Kidney epithelial cell (primary cell): Measurements from ENCODE around the gene ITGA2. TPM values are rescaled to one million over a fixed set of nuclear protein-coding genes. Genes with fewer than 3 reads are reported as not detected.

Experiments
- DNase-seq: peaks from one replicate; pipeline ENCODE4 v3.0.0-alpha.2; 2010; ENCODE audit warnings: low read depth
- H3K27me3 ChIP-seq: 2 replicates; pipeline ENCODE4 v1.6.0; 2011; ENCODE audit warnings: low read length; ENCODE audit not compliant: control insufficient read depth, insufficient read depth
- H3K36me3 ChIP-seq: 2 replicates; pipeline ENCODE4 v1.5.1; 2011; ENCODE audit warnings: low read length; ENCODE audit not compliant: control insufficient read depth, insufficient read depth
- H3K4me3 ChIP-seq: 2 replicates; pipeline ENCODE4 v1.5.1; 2011; ENCODE audit warnings: low read depth, mild to moderate bottlenecking, control low read depth, low read length
- total RNA-seq: library from RNA; depleted of rRNA; stranded (reverse); fragments of >200 nt; gene quantifications from 2 replicates; pipeline ENCODE4 v1.2.3, GENCODE V29; 2015
- TF ChIP-seq, protein P1 (sequence below): IDR thresholded peaks from 2 replicates; pipeline ENCODE4 v1.5.1; 2011; ENCODE audit warnings: mild to moderate bottlenecking, moderate library complexity, low read length, control low read depth, inconsistent platforms; ENCODE audit not compliant: insufficient read depth, poor library complexity, severe bottlenecking

Gene ITGA2
- total RNA-seq, 1 donor from 2014 or later, result 62.0 TPM

DNA sequence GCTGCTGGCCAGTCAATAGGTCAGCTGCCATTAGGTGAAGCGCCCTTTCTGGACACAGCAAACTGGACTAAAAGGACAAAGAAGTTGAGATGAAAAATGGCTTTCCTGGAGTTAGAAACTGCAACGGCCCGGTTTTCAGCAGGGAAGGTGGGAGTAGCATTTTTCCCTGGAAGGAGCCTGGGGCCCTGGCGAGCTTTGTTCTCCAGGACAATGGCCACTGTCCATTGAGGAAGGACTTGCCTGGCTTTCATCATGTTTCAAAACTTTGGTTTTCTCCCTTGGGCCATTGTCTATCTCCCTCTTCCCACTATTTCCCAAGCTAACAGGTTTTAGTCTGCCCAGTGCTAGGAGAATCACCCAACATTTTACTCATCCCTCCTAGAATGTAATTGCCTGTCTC, 64.2 kb downstream of the ITGA2 start:
- TF ChIP-seq, protein P1, sequence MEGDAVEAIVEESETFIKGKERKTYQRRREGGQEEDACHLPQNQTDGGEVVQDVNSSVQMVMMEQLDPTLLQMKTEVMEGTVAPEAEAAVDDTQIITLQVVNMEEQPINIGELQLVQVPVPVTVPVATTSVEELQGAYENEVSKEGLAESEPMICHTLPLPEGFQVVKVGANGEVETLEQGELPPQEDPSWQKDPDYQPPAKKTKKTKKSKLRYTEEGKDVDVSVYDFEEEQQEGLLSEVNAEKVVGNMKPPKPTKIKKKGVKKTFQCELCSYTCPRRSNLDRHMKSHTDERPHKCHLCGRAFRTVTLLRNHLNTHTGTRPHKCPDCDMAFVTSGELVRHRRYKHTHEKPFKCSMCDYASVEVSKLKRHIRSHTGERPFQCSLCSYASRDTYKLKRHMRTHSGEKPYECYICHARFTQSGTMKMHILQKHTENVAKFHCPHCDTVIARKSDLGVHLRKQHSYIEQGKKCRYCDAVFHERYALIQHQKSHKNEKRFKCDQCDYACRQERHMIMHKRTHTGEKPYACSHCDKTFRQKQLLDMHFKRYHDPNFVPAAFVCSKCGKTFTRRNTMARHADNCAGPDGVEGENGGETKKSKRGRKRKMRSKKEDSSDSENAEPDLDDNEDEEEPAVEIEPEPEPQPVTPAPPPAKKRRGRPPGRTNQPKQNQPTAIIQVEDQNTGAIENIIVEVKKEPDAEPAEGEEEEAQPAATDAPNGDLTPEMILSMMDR, result no peak
- Histone ChIP-seq H3K27me3 (no peaks in the 10 kb centered on the region), H3K4me3 (no peak overlapping the region), H3K36me3 (no peaks in the 10 kb centered on the region)
- DNase-seq, result no peak

DNA sequence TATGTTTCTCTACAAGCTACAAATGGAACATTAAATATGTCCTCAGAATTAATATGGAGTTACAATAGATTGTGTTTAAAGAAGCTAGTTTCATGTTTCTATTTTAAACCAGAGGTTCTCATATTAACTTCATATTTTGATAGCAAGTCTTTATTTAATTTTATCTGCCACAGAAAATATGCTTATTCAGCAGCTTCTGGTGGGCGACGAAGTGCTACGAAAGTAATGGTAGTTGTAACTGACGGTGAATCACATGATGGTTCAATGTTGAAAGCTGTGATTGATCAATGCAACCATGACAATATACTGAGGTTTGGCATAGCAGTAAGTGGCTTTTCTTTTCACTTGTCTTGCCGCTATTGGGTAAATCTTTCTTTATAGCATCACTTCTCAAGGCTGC, 66.2 kb downstream of the ITGA2 start:
- Histone ChIP-seq H3K4me3 (no peak overlapping the region), H3K27me3 (no peaks in the 10 kb centered on the region), H3K36me3 (no peaks in the 10 kb centered on the region)
- TF ChIP-seq, protein P1, result no peak
- DNase-seq, result no peak

DNA sequence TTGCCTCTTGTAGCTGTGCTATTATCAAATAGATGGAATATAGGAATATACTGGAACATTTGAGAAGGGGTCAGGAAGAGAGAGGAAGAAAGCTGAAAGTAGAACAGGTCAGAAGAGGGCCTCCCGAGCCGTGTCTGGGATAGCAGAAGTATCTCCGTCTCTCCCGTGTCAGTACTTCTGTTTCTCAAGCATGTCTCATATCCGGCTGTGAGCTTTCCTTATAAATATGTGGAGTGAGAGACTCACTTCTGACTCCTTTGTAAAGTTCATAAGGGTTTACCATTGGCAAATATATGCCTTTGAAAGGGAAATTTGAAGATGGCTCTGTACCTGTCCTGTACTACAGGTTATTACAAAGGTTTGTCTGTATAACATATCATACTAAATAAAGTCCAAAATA, 70.1 kb downstream of the ITGA2 start:
- Histone ChIP-seq H3K36me3 (no peaks in the 10 kb centered on the region), H3K4me3 (no peak overlapping the region), H3K27me3 (no peaks in the 10 kb centered on the region)
- no peak for DNase-seq
- TF ChIP-seq, protein P1, result no peak

DNA sequence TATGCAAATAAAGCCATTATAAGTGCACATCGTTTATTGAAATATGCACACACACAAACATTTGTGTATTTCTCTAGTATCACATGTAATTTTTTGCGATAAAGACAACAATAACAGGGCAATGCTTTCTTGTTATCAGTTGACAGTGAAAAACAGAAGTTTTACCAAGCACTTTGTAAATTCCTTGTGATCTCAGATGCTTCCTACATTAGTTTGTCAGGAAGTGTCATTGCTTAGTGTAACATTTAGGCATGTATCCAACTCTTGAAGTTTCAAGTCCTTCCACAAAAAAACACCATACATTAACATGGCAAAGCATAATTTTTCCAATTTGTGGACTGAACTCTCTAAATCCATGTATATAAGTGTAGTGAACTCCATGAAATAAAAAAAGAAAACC, 74.0 kb downstream of the ITGA2 start:
- no peaks in the 10 kb centered on the region for H3K27me3 ChIP-seq
- no peaks in the 10 kb centered on the region for H3K36me3 ChIP-seq
- TF ChIP-seq, protein P1, result no peak
- no peak overlapping the region for H3K4me3 ChIP-seq
- no peak for DNase-seq

DNA sequence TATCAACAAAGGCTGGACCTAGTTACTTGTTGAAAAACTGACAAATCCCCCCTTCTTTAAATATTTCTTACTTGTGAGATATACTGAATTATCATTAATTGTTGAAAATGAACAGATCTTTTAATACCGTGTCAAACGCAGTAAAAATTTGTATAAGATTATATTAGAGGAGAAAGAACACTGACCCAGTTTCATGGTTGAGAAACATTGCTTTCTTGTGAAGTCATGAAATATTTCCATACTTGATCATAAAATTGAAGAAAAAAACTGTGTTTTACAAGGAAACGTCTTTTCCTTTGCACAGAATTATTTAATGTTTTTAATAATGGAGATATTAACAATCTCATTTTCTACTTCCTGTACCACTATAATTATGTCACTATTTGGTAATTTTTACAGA, 74.6 kb downstream of the ITGA2 start:
- Histone ChIP-seq H3K4me3 (no peak overlapping the region), H3K36me3 (no peaks in the 10 kb centered on the region), H3K27me3 (no peaks in the 10 kb centered on the region)
- DNase-seq, result no peak
- TF ChIP-seq, protein P1, result no peak

DNA sequence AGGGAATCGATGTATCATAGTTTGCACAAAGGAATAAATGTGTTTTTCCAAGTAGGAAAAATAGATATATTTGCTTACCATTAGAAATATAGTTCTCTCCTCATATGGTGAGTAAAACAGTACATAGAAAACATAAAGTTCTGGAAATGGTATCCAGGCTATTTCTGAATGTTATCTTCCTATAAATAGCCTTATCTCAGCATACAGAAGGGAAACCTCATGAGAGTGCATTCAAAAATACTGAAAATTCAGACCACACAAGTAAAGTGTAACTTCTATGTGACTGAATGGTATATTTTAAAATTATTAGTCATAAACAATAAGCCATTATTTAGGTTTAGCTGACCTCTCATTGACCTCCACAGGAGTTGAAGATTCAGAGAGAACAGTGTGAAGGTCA, 76.9 kb downstream of the ITGA2 start:
- no peaks in the 10 kb centered on the region for H3K27me3 ChIP-seq
- H3K36me3 ChIP-seq, result no peaks in the 10 kb centered on the region
- TF ChIP-seq, protein P1, result no peak
- no peak overlapping the region for H3K4me3 ChIP-seq
- no peak for DNase-seq
